Jurkat, Clone E6-1 (cell line): ENCODE results near the gene SH3GLB1.
A peak's percentile ranks its signal among the peaks of the same experiment; 100 is the strongest.

ENCODE experiments used
- DNase-seq: peaks from one replicate; pipeline ENCODE4 v3.0.0-alpha.2; 2011; ENCODE audit warnings: low read depth, low spot score
- H3K4me3 ChIP-seq: 2 replicates; pipeline ENCODE4 v1.5.1; 2011; ENCODE audit warnings: mild to moderate bottlenecking, low read length, control low read depth, moderate library complexity

Gene SH3GLB1

DNA sequence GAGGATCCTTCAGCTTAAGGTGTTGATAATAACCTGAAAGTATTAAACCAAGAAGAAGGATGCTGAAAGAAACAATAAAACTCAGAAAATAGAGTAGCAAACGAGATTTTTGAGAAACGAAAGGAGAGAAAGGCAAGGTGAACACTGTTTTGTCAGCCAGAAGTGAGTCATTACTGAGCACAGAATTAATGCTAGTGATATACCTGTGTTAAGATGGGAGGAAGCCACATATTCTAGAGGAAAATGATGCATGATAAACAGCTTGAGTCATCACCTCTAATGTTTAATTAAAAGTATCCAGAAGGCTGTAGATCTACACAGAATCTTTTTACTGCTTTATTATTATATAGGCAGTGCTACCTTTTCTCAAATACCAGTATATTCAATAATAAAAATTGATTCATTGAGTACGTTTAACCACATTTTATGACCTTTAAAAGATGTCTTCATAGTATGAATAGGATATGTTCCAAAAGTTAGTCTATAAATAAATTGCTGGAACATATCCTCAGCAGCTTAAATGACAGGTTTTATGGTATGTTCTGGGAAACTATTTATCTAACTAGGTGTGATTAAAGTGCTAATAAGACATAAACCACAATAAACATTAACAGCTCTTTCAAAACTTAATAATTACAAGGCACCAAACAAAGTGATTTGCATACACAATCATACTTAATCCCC lies 10.3 kb downstream of the SH3GLB1 start:
- H3K4me3 ChIP-seq, result no peak overlapping the region
- DNase-seq, result no peak

DNA sequence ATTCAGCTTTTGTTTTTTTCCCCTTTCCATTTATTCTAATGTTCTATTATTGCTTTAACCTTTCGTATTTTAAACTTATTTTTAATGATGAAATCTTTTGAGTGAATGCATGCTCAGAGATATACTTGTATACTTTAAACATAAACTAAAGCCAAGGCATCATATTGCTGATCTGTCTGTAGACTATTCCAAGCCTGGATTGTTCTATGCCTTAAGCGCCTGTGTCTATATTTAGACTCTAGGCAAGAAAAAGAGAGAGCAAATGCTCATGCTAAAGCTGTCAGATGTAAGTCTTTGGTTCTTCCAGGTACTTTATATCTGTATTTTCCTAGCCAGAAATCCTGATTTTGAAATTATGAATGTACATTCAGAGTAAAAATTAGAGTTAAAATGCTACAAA lies 14.4 kb downstream of the SH3GLB1 start:
- no peak for DNase-seq

DNA sequence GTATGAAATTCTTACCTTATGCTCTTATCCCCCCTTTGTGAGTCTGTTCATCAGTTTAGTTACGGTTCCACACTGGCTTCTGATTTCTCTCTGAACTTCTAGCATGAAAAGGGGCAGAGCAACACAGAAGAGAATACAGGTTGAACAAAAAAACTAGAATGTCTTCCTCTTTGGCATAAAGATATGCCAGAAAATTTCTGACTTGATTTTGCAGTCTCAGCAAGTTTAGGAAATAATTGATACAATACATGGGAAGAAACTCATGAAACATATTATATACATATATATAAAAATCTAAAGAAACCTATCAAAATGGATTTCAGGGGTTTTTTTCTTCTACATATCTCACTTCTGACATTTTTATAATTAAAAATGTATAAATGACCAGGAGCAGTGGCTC lies 27.0 kb downstream of the SH3GLB1 start:
- H3K4me3 ChIP-seq, result no peak overlapping the region
- no peak for DNase-seq

More for the DNA sequence above, 14.4 kb downstream of the SH3GLB1 start:
- no peak overlapping the region for H3K4me3 ChIP-seq

DNA sequence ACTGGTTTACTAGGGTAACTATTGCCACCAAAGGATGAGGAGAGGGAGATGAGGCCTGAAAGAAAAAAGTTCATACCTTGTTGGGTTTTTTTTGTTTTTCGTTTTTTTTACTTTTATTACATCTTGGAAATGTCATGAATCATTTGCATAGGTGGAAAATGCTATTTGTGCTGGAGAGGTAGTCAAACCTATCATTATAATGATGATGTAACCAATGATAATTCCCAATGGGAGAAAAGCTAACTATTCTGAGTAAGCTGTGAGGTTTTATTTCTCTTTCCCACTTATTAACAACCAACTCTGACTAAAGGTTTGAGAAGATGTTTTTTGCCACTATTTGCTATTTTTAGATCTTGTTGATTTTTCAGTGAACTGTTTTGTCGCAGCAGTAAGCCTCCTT lies 29.0 kb downstream of the SH3GLB1 start:
- no peak for DNase-seq
- no peak overlapping the region for H3K4me3 ChIP-seq

DNA sequence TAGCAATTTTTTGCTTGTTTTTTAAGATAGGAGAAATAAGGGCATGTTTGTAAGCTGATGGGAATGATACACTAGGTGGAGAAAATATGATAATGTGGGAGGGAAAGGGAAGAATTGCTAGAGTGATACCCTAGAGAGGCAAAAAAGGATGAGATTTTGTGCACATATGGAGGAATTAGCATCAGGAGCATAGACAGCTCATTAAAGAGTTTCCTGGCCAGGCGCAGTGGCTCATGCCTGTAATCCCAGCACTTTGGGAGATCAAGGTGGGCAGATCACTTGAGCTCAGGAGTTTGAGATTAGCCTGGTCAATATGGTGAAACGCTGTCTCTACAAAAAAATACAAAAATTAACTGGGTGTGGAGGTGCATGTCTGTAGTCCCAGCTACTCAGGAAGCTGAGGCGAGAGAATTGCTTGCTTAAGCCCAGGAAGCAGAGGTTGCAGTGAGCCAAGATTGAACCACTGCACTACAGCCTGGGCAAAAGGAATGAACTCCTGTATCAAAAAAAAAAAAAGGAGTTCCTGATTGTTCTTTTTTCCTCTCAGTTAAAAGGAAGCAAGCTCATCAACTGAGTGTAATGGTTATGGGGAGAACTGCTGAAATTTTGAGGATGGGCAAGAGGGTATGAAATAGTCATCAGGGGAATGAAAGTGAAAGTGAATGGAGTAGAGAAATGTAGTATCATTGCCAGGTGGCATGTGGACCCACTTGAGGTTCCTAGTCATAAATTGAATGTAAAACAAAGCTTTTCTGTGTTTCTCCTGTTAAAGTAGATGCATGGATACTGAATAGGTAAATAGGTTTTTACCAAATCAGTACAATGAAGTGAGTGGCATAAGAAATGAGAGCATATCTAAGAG lies 35.5 kb downstream of the SH3GLB1 start:
- peak; percentile 15 for DNase-seq

DNA sequence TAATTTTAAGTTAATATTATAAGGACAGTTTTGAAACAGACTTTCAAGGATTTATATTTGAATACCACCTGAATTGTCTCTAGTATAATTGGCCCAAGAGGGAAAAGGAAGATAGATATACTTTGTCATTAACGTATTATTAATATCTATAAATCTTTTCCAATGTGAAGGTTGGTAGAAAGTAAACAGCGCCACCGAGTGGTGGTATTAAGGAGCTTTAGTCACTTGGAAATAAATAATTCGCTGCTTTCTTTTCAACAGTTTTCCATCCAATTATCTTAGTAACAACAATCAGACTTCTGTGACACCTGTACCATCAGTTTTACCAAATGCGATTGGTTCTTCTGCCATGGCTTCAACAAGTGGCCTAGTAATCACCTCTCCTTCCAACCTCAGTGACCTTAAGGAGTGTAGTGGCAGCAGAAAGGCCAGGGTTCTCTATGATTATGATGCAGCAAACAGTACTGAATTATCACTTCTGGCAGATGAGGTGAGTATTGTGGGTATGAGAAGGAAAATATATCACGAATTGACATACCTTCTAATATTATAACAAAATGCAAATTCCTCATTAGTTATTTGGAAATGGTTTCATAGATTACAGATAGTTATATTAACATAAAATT lies 37.7 kb downstream of the SH3GLB1 start:
- DNase-seq, result no peak
- no peak overlapping the region for H3K4me3 ChIP-seq

More for the DNA sequence above, 35.5 kb downstream of the SH3GLB1 start:
- no peak overlapping the region for H3K4me3 ChIP-seq

DNA sequence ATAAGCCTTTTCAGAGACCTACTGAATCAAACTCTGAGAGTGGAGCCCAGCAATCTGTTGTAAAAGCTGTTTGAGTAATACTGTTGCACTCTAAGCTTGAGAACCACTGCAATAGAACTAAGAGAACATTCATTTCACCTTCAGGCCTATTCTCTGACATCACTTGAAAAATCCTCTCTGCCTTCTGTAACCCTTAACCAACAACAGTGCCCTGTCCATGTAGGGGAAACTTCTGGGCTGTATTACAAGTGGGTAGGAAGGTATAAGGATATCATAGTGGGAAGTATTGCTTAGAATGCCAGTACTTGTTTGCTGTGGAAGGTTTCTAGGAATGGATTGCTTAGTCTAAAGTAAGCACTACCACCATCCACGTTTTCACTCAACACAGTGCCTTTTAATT lies 42.9 kb downstream of the SH3GLB1 start:
- no peak overlapping the region for H3K4me3 ChIP-seq
- DNase-seq, result no peak

DNA sequence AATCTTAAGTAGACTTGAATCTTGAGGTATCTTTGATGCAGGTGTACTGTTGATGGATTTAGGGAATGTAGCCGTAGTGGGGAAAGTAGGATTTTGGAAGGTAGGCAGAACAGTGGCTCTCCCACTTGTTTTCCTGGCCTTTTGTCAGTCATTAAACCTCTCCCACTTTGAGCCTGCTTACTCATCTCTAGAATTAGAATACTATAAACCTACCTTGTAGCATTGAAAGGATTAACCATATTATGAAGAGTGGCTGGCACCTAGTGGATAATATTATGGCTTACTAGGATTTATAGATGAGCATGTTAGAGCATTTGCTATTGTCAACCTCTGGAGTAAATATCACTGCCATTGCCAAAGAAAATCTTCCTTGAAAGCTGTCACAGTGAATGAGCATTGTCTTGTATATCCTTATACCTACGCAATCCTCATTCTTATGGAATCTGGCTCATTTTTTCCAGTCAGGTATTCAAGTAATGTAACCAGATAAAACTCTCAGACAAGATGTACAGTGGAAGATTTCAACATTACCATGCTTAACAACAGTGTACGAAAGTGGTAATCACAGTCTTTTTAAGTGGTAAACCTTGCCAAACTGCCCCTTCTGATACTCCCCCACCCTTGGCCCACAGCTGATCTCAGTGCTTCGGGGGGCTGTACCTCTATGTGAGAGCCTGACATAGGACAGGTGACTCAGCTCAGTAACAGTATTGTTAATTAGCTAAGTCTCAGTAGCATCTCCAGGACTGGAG lies 44.4 kb downstream of the SH3GLB1 start:
- no peak for DNase-seq
- H3K4me3 ChIP-seq, result no peak overlapping the region

DNA sequence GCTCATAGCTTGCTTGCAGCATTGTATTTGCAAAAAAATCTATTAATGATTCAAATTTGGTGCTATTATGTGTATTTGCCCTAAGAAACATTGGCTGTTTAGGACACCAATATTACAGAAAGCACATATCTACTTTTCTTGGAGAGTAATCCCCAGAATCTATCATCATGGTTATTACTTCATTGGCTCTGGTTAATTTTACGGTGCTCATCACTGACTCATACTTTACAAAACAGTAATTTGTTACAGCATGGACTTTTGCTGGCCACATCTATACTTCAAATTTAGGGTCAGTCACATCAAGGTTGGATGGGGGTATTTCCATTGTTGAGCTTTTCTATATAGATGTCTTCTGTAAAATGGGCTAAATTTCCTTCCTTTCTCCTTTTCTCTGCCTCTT lies 45.7 kb downstream of the SH3GLB1 start:
- no peak for DNase-seq
- H3K4me3 ChIP-seq, result no peak overlapping the region

DNA sequence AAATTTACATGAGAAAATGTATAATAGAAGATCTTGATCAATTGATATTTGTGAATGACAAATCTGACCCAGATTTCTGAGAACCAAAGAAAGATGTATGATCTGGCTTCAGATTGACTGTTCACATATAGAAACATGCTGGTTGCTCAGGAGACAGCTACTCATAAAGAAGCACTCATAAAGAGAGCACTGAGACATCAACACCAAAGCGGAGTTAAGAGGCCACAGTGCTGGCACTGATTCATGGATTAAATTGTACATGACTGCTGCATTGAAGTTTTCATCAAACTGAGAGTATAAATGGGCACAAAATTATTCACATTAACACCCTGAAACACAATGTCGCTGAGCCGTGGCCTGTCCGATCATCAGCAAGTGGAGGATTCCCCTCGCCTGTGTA lies 46.2 kb downstream of the SH3GLB1 start:
- DNase-seq, result no peak
- H3K4me3 ChIP-seq, result no peak overlapping the region

DNA sequence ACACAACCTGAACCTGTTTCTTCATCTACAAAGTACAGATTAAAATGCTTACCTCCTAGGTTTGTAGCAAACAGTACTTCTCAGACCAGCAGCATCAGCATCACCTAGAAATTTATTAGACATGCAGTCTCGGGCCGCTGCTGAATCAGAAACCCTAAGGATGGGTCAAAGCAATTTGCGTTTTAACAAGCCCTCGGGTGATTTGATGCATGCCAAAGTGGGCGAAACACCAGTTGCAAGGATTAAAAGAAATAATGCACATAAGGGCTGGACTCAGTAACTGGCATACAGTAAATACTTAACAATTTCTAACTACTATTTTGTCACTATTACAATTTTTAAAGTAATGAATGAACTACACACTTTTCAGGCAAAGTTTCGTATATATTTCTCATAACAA lies 47.5 kb downstream of the SH3GLB1 start:
- no peak overlapping the region for H3K4me3 ChIP-seq
- no peak for DNase-seq

DNA sequence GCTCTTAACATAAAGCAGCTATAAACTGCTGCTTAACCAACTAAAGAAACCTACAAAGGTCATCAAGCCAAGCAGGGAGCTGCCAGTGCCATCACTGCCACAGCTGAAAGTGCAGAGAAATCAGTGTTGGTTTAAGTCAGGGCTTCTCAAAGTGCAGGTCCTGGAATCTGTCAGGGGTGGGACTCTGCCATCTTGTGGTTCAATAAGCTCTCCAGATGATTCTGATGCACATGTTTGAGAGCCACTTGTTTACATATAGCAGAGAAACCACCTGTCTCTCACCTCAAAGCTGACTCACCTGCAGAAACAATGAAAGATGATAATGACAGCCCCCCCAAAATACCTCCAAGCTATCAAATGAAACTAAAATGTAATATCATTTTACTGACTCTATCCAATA lies 49.3 kb downstream of the SH3GLB1 start:
- H3K4me3 ChIP-seq, result no peak overlapping the region
- DNase-seq, result peak; percentile 41

DNA sequence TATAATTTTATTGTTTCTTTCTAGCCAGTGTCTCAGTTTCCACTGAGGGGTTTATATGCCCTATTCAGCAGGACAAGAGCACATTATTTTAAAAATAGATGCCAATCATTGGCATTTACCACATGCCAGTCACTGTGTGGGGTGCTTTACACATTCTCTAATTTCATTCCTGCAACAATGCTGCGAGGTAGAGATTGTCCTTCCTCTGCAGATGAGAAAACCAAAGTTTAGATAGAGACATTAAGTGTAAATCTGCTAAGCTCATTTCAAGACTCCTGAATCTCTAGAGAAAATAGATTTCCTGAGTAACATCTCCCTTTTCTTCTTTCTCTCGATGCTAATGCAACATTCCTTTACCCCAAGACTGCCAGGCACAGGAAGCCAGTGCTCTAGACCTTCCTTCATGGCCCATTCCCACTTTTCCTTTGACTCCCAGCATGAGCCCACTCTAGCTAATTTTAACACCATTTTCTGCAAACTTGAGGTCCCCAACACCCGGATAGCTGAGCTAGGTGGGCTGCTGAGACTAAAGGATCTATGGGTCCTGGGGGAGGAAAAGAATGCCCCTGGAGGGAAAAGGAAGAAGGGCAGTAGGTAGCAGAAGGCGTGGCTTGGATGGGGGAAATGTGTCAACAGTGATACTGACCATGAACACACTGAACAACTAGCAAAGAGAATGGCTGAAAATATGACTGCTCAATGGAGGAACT lies 50.0 kb downstream of the SH3GLB1 start:
- DNase-seq, result no peak
- H3K4me3 ChIP-seq, result no peak overlapping the region

DNA sequence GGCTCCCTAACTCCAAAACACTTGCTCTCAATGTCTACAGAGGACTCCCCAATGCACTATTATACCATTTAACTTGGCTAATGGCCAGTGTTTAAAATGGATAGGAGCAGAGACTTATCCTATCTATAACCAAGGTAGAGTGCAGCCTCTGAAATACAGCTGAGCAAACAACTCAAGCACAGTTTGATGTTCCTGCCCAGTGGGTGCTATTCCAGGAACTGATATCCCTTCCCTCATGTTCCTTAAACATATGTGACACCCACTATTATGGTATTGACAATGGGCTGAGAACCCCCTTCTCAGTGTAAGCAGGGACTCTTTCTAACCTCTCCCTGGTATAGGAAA lies 51.7 kb downstream of the SH3GLB1 start:
- no peak for DNase-seq
- no peak overlapping the region for H3K4me3 ChIP-seq

DNA sequence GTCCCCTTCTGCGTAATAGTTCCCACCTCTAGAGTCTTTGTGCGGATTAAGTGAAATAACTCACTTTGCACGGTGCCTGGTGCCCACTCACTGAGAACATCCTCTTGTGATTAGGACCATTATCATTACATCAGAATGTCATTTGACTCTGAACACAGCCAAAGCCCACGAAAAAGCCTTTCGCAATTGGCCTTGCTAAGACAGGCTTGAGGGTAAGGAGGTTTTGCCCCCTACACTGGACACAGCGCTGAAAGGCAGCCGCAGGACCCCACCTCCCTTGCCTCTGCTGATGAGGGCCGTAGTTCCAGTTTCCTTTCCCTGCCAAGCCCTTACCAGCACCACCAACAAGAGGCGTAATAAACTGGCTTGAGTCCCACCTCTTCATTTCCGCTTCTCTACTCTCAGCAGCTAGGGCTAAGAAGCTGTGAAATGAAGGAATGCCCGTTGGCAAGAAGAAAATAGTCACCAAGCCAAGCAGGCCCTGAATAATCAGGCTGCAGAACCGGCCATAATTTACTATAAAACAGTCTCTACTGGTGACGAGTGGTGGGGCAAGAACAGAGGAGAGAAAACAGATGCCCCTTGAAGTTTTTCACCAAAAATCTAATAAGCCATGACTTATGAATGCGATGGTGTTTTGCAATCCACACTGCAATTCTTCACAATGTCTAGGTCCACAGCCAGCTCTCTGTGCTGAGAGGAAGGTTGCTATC lies 53.1 kb downstream of the SH3GLB1 start:
- H3K4me3 ChIP-seq, result no peak overlapping the region
- no peak for DNase-seq

DNA sequence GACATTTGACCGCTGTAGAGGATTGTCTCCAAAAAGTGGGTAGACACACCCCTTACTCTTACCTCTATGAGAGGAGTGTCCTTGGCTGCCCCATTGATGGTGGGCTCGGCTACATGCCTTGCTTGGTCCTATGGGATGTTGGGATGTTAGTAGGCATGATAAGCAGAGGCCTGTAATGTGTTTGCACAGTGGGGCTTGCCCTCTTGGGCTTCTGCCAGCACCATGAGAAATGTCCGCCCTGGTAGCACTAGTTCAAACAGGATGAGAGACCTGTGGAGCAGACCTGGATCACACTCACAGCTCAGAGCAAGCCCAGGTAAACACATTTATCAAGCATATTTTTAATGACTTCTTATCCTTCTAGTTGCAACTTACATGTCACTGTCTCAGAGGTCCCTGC lies 54.2 kb downstream of the SH3GLB1 start:
- no peak for DNase-seq
- H3K4me3 ChIP-seq, result no peak overlapping the region

DNA sequence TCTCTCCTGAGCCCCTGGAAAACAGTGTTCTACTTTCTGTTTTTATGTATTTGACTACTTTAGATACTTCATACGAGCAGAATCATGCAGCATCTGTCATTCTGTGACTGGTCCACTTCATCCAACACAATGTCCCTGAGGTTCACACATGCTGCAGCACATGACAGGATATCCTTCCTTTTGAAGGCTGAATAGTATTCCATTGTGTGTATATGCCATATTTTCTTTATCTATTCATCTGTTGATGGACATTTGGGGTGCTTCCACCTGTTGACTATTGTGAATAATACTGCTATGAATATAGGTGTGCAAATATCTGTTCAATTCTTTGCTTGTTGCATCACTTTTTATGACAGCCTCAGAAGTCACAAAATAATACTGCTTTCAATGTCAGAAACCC lies 55.8 kb downstream of the SH3GLB1 start:
- H3K4me3 ChIP-seq, result no peak overlapping the region
- no peak for DNase-seq

DNA sequence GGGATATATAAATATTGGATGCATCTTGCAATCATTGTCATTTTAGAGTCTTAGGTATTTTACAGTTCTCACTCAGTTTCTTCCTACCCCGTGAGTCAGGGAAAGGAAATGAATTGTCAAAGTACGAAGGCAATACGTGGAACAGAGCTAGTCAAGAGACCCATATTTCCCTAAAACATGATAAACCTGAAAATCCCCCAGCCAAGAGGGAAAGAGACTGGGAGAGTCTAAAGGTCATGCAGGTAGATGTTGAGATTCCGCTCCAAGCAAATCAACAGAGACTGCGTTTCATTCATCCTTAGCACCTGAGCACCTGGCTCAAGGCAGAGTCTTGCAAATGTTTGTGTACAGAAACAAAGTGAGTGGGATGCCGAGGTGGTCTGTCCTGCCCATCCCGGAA lies 58.0 kb downstream of the SH3GLB1 start:
- no peak overlapping the region for H3K4me3 ChIP-seq
- DNase-seq, result no peak

DNA sequence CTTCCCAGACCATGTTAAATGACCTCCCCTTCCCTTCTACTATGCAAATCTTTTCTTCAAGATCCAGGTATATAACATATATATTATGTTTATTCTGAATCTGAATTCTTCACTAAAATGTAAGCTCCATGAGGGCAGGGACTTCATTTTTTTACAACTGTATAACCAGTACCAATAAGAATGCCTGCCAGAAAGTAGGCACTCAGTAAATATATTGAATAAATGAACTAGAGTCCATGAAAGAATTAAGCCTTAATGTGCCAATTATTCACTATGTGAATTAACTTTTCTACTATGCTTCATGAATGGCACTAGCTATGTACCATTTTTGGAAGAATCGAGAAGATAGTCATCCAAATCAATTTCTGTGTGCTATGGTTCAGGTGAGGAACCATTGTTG lies 60.1 kb downstream of the SH3GLB1 start:
- no peak for DNase-seq
- H3K4me3 ChIP-seq, result no peak overlapping the region
